NB4 (cell line): ENCODE measurements around the gene PDLIM5.

ENCODE experiments used
- CTCF ChIP-seq: IDR thresholded peaks from one replicate; pipeline ENCODE4 v1.5.1; 2012; ENCODE audit warnings: low read depth, low read length
- MAX ChIP-seq: IDR thresholded peaks from 2 replicates; pipeline ENCODE4 v1.6.1; 2011; ENCODE audit warnings: low read depth, low read length
- MYC ChIP-seq: IDR thresholded peaks from 2 replicates; pipeline ENCODE4 v1.6.1; 2011; ENCODE audit warnings: low read depth, low read length
- POLR2A ChIP-seq: IDR thresholded peaks from 2 replicates; pipeline ENCODE4 v1.6.1; 2011; ENCODE audit warnings: mild to moderate bottlenecking; ENCODE audit not compliant: insufficient read length; ENCODE audit errors: extremely low read depth

GRCh38 chr4:94544811-94545210 lies 93.1 kb downstream of the PDLIM5 start:
- TF ChIP-seq CTCF = no peak
- TF ChIP-seq POLR2A = no peak
- no peak for TF ChIP-seq MYC
- TF ChIP-seq MAX = no peak
